ENCODE results near the gene CDNF.

DNA sequence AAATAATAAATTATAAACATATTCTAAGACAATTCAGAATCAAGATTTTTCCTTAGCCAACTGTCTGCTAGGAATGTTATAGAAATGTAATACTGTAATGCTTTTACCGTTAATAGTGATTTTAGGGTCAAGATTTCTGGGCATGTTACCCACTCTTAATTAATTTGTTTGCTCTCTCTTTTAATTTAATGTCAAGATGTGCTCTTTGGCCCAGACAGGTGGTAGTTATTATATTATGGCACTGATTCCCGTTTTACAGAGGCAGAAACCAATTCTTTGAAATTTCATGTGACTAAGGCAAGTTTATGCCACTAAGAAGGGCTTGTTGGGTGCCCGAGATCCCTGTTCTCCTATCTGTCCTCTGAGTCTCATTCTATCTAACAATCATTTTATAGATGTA lies 62.2 kb downstream of the CDNF start:
- TF ChIP-seq POLR2A (IDR thresholded peaks at IDR 0.05; ENCODE audit: low read depth, low read length) (no peak), TAF1 (IDR thresholded peaks at IDR 0.05; ENCODE audit: borderline replicate concordance, low read depth, low read length) (no peak)
